ENCODE results near the gene PRKG1.

Gene PRKG1

DNA sequence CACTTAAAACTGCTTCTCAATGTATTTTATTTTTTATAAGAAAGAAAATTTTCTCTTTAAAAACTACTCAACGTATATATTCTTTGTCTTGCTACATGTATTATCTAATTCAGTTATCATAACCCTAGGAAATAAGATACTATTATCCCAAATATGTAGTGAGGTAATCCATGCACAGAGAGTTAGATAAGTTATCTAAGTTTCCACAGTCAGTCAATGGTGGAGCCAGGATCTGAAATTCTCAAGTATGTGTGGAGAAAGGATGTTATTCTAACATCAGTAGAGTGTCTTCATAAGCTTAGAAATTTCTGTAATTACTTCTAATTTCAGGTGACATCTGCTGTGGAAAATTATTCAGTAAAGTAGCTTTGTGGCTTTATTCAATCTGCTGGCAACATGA lies 385.2 kb downstream of the PRKG1 start:
- no peak overlapping the region for H3K27ac ChIP-seq
- no peak for TF ChIP-seq ZFX (IDR thresholded peaks at IDR 0.05; ENCODE audit: borderline replicate concordance)
- TF ChIP-seq, protein P1, sequence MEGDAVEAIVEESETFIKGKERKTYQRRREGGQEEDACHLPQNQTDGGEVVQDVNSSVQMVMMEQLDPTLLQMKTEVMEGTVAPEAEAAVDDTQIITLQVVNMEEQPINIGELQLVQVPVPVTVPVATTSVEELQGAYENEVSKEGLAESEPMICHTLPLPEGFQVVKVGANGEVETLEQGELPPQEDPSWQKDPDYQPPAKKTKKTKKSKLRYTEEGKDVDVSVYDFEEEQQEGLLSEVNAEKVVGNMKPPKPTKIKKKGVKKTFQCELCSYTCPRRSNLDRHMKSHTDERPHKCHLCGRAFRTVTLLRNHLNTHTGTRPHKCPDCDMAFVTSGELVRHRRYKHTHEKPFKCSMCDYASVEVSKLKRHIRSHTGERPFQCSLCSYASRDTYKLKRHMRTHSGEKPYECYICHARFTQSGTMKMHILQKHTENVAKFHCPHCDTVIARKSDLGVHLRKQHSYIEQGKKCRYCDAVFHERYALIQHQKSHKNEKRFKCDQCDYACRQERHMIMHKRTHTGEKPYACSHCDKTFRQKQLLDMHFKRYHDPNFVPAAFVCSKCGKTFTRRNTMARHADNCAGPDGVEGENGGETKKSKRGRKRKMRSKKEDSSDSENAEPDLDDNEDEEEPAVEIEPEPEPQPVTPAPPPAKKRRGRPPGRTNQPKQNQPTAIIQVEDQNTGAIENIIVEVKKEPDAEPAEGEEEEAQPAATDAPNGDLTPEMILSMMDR (IDR thresholded peaks at IDR 0.05) = no peak

DNA sequence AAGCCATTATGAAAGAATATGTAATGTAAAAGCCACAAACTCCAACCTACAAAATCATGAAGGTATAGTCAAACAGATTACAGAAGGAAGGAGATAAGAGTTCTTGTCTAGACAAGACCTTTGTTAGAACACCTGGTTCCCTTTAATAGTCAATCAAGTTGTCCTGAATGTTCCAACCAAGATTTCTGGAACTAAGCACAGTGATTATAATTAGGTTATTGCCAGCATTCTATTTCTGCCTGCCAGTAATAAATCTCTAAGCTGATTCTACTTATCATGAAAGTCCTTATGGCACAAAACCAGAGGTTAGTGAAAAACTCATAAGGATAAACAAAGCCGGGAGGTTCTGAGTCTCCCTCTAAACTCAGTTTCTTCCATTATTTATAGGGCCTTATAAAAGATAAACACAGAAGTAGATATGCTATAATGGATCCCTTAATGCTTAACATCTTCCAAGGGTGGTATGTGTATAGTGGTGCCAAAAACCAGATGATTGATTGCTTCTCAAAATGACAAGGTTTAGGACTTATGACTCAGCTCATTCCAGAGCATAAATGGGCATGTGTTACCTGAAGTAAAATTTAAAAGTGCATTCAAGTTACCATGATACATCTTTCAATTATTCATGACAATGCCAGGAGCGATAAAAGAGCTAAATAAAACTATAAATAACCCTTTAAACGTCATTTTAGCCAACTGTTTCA lies 387.9 kb downstream of the PRKG1 start:
- TF ChIP-seq, protein P1 (IDR thresholded peaks at IDR 0.05) = no peak
- no peak for TF ChIP-seq ZFX (IDR thresholded peaks at IDR 0.05; ENCODE audit: borderline replicate concordance)
- no peak overlapping the region for H3K27ac ChIP-seq

DNA sequence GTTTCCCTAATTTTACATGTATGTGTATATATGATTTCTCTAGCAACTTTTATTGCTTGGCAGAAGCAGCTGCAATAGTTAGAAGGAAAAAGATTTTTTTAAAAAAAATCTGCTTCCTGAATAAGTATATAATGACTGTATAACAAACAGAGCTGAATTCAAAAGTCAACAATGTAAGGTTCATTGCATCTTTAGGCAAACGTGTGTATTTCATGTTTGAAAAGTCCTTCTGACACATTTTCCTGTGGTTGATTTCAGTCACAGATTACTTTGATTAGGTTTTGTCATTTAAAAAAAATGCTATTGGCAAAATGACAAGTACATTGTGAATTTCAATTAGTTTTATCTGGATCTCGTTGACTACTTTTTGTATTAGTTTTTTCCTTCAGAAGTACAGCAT lies 394.1 kb downstream of the PRKG1 start:
- H3K27ac ChIP-seq = no peak overlapping the region
- TF ChIP-seq, protein P1 (IDR thresholded peaks at IDR 0.05) = no peak
- no peak for TF ChIP-seq ZFX (IDR thresholded peaks at IDR 0.05; ENCODE audit: borderline replicate concordance)

DNA sequence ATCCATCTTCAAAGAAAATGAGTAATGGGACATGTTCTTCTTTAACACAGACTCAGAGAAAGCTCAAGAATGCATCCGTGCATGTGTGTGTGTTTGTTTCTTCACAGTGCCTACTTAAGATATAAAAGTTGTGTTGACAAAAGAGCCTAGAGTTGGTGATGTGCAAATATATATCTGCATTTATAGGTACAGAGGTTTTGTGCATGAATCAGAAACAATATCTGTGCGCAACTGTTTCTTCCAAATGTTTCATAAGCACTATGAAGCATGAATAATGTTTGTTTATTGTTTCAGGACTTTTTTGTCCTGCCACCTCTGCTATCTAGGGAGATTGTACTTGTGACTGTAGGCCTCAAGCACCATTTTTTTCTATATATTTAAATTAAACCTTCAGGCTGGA lies 395.4 kb downstream of the PRKG1 start:
- TF ChIP-seq, protein P1 (IDR thresholded peaks at IDR 0.05) = no peak
- TF ChIP-seq ZFX (IDR thresholded peaks at IDR 0.05; ENCODE audit: borderline replicate concordance) = no peak
- H3K27ac ChIP-seq = no peak overlapping the region

DNA sequence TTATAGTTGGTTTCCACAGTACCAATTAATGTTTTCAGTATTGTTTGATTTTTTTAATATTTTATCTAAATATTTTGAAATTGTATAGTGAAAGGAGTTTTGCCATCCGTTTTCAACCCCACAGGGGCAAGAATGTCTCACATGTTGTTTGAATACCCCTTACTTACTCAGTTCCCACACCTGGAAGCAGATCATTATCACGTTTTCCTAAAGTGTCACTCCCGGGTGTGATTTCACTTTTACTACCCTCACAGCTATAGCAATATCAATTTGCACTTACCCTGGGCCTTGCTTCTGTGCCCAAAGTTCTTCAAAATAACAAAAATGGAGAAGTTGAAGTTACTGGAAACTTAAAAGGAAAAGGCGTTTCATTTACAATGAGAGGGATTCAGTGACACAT lies 397.0 kb downstream of the PRKG1 start:
- TF ChIP-seq, protein P1 (IDR thresholded peaks at IDR 0.05) = no peak
- no peak for TF ChIP-seq ZFX (IDR thresholded peaks at IDR 0.05; ENCODE audit: borderline replicate concordance)
- H3K27ac ChIP-seq = no peak overlapping the region

DNA sequence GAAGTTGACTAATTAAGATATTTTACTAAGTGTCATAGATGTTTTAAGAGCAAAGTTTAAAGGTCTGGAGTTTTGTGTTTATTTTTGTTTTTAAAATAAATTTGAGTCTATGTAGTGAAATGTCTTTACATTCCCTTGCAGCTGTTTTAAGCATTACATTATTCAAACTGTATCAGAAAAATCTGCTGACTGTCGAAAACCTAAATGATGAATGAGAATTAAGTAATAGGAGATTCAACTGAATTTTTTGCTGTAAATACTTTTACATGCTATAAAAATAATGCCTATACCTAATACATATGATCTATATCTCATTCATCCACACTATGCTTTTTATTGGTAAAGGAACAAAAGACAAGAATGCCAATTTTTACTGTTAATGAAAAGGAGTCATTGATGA lies 397.9 kb downstream of the PRKG1 start:
- no peak overlapping the region for H3K27ac ChIP-seq
- no peak for TF ChIP-seq ZFX (IDR thresholded peaks at IDR 0.05; ENCODE audit: borderline replicate concordance)
- TF ChIP-seq, protein P1 (IDR thresholded peaks at IDR 0.05) = no peak

DNA sequence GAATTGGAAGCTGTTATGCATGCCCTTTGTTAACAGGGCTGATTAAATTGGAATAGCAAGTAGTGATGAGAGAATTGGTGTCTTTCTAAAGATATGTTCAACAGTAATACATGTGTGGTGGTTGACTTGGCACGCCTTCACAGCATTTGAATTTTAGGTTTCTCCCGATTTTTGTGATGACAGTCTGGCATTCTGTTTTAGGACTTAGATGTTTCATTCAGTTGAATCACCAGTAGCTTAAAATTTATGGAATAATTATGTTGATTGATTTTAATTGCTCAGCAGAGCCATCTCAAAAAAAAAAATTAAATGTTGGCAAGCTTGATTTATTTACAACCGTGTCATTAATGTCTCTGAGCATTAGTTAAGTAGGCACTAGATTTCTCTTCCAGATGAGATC lies 405.4 kb downstream of the PRKG1 start:
- TF ChIP-seq ZFX (IDR thresholded peaks at IDR 0.05; ENCODE audit: borderline replicate concordance) = no peak
- TF ChIP-seq, protein P1 (IDR thresholded peaks at IDR 0.05) = no peak
- no peak overlapping the region for H3K27ac ChIP-seq
